Thoracic aorta (tissue), 2 donors: ENCODE data around the gene PRICKLE1. TPM values are rescaled to one million over a fixed set of nuclear protein-coding genes. Genes with fewer than 3 reads are reported as not detected.
"Not testable (repeated sequence)": the region's sequence is repeated elsewhere in the genome, so short reads cannot be mapped to it uniquely, and the experiment has no call there.

Experiments used
- ATAC-seq: fragments of 150-250 bp; one replicate; pipeline ENCODE4 v1.8.0; 2017; ENCODE audit warnings: low read depth; ENCODE audit not compliant: insufficient number of reproducible peaks, low FRiP score
- DNase-seq: peaks from one replicate; pipeline ENCODE4 v3.0.0-alpha.2; 2020; ENCODE audit warnings: low spot score
- H3K27ac ChIP-seq, 2 donors: fragments of 200-600 bp; sonication (generic); 1 replicate in 1 of 2; 2 replicates in 1 of 2; pipeline ENCODE4 v1.5.1; 2016; ENCODE audit warnings: mild to moderate bottlenecking in 2 of 2, moderate library complexity in 2 of 2
- H3K27me3 ChIP-seq: fragments of 200-600 bp; sonication (generic); replicated peaks from 2 replicates; pipeline ENCODE4 v1.6.0; 2016; ENCODE audit warnings: mild to moderate bottlenecking; ENCODE audit not compliant: insufficient read depth
- H3K36me3 ChIP-seq: fragments of 200-600 bp; sonication (generic); one replicate; pipeline ENCODE4 v1.5.1; 2016
- H3K4me1 ChIP-seq, 2 donors: fragments of 200-600 bp; sonication (generic); 1 replicate in 1 of 2; 2 replicates in 1 of 2; pipeline versions ENCODE4 v1.5.1 to v1.6.0; 2016; ENCODE audit warnings: low read depth in 2 of 2, mild to moderate bottlenecking in 1 of 2; ENCODE audit not compliant: control insufficient read depth in 1 of 2
- H3K4me3 ChIP-seq: fragments of 200-600 bp; sonication (generic); 2 replicates; pipeline ENCODE4 v1.5.1; 2016; ENCODE audit warnings: mild to moderate bottlenecking
- H3K9me3 ChIP-seq: fragments of 200-600 bp; sonication (generic); 2 replicates; pipeline ENCODE4 v1.5.1; 2016
- total RNA-seq, 2 donors: library from RNA; depleted of rRNA; stranded (reverse); fragments of >200 nt; gene quantifications; one replicate each; pipeline versions ENCODE4 v1.1.0 to v1.2.3, GENCODE V29; 2016
- TF ChIP-seq, protein P1 (sequence below): fragments of 200-600 bp; sonication (generic); IDR thresholded peaks from one replicate; pipeline ENCODE4 v1.5.1; 2019; ENCODE audit warnings: antibody characterized with exemption

Gene PRICKLE1
- total RNA-seq, 2 donors from 2014 or later: 3.9 to 11.5 TPM

DNA sequence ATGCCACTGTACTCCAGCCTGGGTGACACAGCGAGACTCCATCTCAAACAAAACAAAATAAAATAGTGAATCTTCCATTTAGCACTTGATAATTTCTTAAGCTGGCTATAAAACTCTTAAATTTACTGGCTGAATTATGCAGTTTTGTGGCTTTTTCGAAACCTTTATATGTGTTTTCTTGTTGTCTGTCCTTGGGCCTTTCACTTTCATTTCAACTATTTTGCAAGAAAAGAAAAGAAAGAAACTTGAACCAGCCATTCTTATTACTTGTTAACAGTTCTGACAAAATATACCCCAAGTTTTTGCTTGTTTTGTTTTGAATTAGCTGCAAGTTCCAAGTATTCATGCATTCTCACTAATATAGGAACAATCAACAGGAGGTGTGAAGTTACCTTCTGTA lies 42.8 kb downstream of the PRICKLE1 start:
- Histone ChIP-seq H3K4me3 (no peak overlapping the region), H3K36me3 (no peaks in the 10 kb centered on the region), H3K27ac (no peak overlapping the region), H3K4me1 (no peaks in the 10 kb centered on the region), H3K9me3 (no peaks in the 10 kb centered on the region), H3K27me3 (no peaks in the 10 kb centered on the region)
- TF ChIP-seq, protein P1, sequence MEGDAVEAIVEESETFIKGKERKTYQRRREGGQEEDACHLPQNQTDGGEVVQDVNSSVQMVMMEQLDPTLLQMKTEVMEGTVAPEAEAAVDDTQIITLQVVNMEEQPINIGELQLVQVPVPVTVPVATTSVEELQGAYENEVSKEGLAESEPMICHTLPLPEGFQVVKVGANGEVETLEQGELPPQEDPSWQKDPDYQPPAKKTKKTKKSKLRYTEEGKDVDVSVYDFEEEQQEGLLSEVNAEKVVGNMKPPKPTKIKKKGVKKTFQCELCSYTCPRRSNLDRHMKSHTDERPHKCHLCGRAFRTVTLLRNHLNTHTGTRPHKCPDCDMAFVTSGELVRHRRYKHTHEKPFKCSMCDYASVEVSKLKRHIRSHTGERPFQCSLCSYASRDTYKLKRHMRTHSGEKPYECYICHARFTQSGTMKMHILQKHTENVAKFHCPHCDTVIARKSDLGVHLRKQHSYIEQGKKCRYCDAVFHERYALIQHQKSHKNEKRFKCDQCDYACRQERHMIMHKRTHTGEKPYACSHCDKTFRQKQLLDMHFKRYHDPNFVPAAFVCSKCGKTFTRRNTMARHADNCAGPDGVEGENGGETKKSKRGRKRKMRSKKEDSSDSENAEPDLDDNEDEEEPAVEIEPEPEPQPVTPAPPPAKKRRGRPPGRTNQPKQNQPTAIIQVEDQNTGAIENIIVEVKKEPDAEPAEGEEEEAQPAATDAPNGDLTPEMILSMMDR: no peak
- DNase-seq (no peak), ATAC-seq (no peak)

DNA sequence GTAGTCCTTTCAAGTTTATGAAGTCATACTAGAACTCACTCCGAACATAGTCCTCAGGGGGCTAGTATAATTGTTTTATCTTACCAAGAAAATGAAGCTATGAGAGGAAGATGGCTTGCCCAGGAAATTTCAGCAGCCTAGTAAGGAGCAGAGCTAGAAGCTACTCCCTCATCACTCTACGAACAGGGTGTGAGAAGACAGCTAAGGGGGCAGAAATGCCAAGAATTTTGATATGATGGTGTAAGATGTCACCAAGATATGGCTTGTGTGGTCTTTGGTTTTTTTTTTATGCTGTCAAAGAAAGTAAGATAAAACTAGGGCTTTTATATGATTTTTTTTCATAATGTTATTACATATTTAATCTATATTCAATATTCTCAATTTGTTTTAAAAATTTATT lies 47.6 kb downstream of the PRICKLE1 start:
- no peak overlapping the region for H3K4me3 ChIP-seq
- TF ChIP-seq, protein P1: no peak
- ATAC-seq: no peak
- no peak for DNase-seq
- H3K4me1 ChIP-seq: no peaks in the 10 kb centered on the region
- no peaks in the 10 kb centered on the region for H3K36me3 ChIP-seq
- H3K9me3 ChIP-seq: no peaks in the 10 kb centered on the region
- no peaks in the 10 kb centered on the region for H3K27me3 ChIP-seq
- H3K27ac ChIP-seq: no peak overlapping the region

GRCh38 chr12:42541308-42541707 lies 48.2 kb downstream of the PRICKLE1 start:
- H3K4me3 ChIP-seq, ATAC-seq, H3K36me3 ChIP-seq, H3K9me3 ChIP-seq, H3K27me3 ChIP-seq, H3K4me1 ChIP-seq, H3K27ac ChIP-seq, DNase-seq: not testable (repeated sequence)

DNA sequence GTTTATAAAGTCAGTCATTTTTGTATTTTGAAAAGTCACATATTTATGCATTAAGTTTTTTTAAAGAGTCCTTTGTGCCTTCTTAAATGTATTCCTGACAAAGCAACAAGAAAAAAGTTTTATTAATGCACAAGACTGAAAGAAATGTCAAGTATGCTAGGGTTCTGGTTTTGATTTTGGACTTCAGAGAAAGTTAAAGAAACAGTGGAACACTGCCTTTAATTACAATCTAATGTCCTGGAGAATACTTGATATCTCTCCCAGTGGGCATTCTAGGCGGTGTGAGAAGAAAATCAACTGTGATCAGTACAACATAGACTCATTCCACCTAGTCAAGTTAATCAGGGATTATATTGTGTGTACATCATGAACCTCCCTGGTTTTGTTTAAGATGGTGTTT lies 49.9 kb downstream of the PRICKLE1 start:
- ATAC-seq: no peak
- TF ChIP-seq, protein P1: no peak
- Histone ChIP-seq H3K27me3 (no peaks in the 10 kb centered on the region), H3K4me3 (no peak overlapping the region), H3K4me1 (no peaks in the 10 kb centered on the region), H3K27ac (no peak overlapping the region), H3K36me3 (no peaks in the 10 kb centered on the region), H3K9me3 (no peaks in the 10 kb centered on the region)
- no peak for DNase-seq

- Histone ChIP-seq H3K27me3 (no peaks in the 10 kb centered on the region), H3K9me3 (no peaks in the 10 kb centered on the region), H3K36me3 (no peaks in the 10 kb centered on the region), H3K4me1 (peaks cover 0 to 13% of the 10 kb centered on the region in 2 donors), H3K4me3 (no peak overlapping the region), H3K27ac (no peak overlapping the region)
- TF ChIP-seq, protein P1: no peak
- ATAC-seq (no peak), DNase-seq (no peak)
Observed at GRCh38 chr12:42538203-42538602, 51.3 kb downstream of the PRICKLE1 start.

DNA sequence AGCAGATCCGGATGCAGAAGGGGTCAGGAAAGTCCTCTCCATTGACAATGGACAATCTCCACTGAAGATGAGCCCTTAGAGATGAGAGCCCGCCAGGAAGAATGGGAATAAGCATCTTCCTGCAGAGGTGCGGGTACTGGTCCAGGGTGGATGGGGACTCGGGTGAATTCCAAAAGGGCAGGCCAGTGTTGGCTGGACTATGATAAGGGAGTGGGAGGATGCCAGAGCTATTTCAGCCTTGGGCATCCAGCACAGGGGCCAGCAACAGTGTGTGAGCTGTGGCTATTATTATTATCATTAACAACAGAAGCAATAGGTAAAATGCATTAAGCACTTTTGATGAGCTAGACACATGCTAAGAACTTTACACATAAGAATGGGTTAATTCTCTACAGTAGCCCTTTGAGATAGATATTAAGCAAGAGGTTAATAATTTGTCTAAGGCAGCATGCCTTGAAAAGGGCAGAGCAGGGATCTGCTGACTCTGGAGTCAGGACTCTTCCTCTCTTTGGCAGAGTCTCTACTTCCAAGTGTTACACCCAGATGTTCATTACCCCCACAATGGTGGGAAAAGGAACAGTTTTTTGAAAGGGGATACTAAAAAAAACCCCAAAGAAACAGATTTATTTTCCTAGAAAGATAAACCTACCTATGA lies 55.2 kb downstream of the PRICKLE1 start:
- Histone ChIP-seq H3K36me3 (no peaks in the 10 kb centered on the region), H3K27ac (no peak overlapping the region), H3K27me3 (no peaks in the 10 kb centered on the region), H3K4me1 (peaks cover 0 to 15% of the 10 kb centered on the region in 2 donors), H3K9me3 (no peaks in the 10 kb centered on the region), H3K4me3 (no peak overlapping the region)
- no peak for ATAC-seq
- TF ChIP-seq, protein P1: no peak
- no peak for DNase-seq
